ENCODE measurements around the gene CERCAM. TPM values are rescaled to one million over a fixed set of nuclear protein-coding genes. Genes with fewer than 3 reads are reported as not detected.

The CERCAM gene
- polyA plus RNA-seq, 1 donor from 2014 or later: 1.1 TPM

DNA sequence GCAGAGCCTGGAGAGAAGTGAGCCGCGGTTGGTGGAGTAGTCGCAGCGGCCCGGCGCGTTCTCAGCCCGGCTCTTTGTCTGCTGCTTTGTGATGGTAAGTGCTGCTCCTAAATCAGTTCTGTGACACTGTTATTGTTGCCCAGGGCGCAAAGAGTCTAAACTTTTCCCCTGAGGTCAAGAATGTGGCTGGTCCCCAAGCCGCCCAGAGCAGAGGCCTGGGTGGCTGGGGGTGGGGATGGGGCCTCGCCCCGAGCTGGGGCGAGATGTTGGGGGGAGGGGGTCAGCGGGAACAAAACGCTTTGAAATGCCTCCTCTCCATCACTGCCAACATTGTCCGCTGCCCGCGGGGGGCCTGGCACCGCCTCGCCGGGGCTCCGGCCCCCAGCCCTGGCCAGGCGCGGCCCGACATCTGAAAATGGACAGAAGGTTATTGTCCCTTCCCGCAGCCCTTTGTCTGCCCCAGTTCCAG lies 11.7 kb upstream of the CERCAM start:
- Histone ChIP-seq H3K79me2 (replicated peaks; ENCODE audit: insufficient read depth, low read length) (no peaks in the 10 kb centered on the region), H3K4me3 (ENCODE audit: low read length) (no peak overlapping the region), H2AFZ (ENCODE audit: low read depth, low read length) (no peak overlapping the region), H3K9me3 (ENCODE audit: low read length) (no peaks in the 10 kb centered on the region), H4K20me1 (ENCODE audit: insufficient read depth) (no peaks in the 10 kb centered on the region), H3K9me2 (ENCODE audit: insufficient read depth, low read length) (no peaks in the 10 kb centered on the region), H3F3A (ENCODE audit: insufficient read depth, low read length, poor library complexity, severe bottlenecking) (no peaks in the 10 kb centered on the region), H3K27ac (ENCODE audit: low read length) (no peak overlapping the region), H3K27me3 (ENCODE audit: insufficient read depth, low read depth, low read length) (peaks cover 34% of the 10 kb centered on the region), H3K9ac (ENCODE audit: low read length) (no peak overlapping the region), H3K36me3 (ENCODE audit: insufficient read depth, low read length) (no peaks in the 10 kb centered on the region), H3K4me2 (ENCODE audit: low read length) (no peak overlapping the region)
- TF ChIP-seq EZH2 (IDR thresholded peaks at IDR 0.05; ENCODE audit: borderline replicate concordance, insufficient read depth, low read length, poor library complexity, severe bottlenecking): no peak
- TF ChIP-seq EP300 (conservative IDR thresholded peaks at IDR 0.05; ENCODE audit: poor library complexity, severe bottlenecking): no peak
- TF ChIP-seq, protein P1, sequence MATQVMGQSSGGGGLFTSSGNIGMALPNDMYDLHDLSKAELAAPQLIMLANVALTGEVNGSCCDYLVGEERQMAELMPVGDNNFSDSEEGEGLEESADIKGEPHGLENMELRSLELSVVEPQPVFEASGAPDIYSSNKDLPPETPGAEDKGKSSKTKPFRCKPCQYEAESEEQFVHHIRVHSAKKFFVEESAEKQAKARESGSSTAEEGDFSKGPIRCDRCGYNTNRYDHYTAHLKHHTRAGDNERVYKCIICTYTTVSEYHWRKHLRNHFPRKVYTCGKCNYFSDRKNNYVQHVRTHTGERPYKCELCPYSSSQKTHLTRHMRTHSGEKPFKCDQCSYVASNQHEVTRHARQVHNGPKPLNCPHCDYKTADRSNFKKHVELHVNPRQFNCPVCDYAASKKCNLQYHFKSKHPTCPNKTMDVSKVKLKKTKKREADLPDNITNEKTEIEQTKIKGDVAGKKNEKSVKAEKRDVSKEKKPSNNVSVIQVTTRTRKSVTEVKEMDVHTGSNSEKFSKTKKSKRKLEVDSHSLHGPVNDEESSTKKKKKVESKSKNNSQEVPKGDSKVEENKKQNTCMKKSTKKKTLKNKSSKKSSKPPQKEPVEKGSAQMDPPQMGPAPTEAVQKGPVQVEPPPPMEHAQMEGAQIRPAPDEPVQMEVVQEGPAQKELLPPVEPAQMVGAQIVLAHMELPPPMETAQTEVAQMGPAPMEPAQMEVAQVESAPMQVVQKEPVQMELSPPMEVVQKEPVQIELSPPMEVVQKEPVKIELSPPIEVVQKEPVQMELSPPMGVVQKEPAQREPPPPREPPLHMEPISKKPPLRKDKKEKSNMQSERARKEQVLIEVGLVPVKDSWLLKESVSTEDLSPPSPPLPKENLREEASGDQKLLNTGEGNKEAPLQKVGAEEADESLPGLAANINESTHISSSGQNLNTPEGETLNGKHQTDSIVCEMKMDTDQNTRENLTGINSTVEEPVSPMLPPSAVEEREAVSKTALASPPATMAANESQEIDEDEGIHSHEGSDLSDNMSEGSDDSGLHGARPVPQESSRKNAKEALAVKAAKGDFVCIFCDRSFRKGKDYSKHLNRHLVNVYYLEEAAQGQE (IDR thresholded peaks at IDR 0.05; ENCODE audit: borderline replicate concordance): no peak

DNA sequence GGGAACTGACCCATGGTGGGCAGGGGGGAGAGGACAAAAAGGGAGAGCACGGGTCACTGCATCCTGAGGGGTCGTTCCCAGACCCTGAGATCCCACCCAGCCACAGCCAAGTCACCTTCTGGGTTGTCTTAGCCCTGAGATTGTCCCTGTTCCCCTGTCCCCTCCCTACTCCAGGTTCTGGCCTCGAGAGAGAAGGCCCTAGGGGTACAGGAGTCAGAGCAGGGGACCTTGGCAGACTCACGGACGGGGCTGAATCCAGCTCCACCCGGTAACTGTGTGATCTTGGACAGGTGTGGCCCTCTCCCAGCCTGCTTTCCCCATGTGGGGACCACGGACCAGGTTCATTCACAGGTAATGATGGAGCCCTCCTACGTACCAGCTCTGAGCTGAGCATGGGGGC lies 11.2 kb upstream of the CERCAM start:
- H3K9me3 ChIP-seq (ENCODE audit: low read length): no peaks in the 10 kb centered on the region
- no peak overlapping the region for H3K4me3 ChIP-seq (ENCODE audit: low read length)
- no peak overlapping the region for H3K9ac ChIP-seq (ENCODE audit: low read length)
- peaks cover 39% of the 10 kb centered on the region for H3K27me3 ChIP-seq (ENCODE audit: insufficient read depth, low read depth, low read length)
- no peaks in the 10 kb centered on the region for H4K20me1 ChIP-seq (ENCODE audit: insufficient read depth)
- no peaks in the 10 kb centered on the region for H3K9me2 ChIP-seq (ENCODE audit: insufficient read depth, low read length)
- TF ChIP-seq, protein P2, sequence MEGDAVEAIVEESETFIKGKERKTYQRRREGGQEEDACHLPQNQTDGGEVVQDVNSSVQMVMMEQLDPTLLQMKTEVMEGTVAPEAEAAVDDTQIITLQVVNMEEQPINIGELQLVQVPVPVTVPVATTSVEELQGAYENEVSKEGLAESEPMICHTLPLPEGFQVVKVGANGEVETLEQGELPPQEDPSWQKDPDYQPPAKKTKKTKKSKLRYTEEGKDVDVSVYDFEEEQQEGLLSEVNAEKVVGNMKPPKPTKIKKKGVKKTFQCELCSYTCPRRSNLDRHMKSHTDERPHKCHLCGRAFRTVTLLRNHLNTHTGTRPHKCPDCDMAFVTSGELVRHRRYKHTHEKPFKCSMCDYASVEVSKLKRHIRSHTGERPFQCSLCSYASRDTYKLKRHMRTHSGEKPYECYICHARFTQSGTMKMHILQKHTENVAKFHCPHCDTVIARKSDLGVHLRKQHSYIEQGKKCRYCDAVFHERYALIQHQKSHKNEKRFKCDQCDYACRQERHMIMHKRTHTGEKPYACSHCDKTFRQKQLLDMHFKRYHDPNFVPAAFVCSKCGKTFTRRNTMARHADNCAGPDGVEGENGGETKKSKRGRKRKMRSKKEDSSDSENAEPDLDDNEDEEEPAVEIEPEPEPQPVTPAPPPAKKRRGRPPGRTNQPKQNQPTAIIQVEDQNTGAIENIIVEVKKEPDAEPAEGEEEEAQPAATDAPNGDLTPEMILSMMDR (IDR thresholded peaks at IDR 0.05; ENCODE audit: poor library complexity, severe bottlenecking): no peak
- TF ChIP-seq SMC3 (conservative IDR thresholded peaks at IDR 0.05; ENCODE audit: poor library complexity): no peak
- TF ChIP-seq MXI1 (conservative IDR thresholded peaks at IDR 0.05; ENCODE audit: poor library complexity, severe bottlenecking): no peak
- TF ChIP-seq TAF1 (IDR thresholded peaks at IDR 0.05; ENCODE audit: low read depth): no peak
- TF ChIP-seq RAD21 (conservative IDR thresholded peaks at IDR 0.05): no peak
- no peak for TF ChIP-seq POLR2AphosphoS5 (IDR thresholded peaks at IDR 0.05)
- TF ChIP-seq EP300 (conservative IDR thresholded peaks at IDR 0.05; ENCODE audit: poor library complexity, severe bottlenecking): no peak
- TF ChIP-seq, protein P1 (IDR thresholded peaks at IDR 0.05; ENCODE audit: borderline replicate concordance): no peak
- TF ChIP-seq EZH2 (IDR thresholded peaks at IDR 0.05; ENCODE audit: borderline replicate concordance, insufficient read depth, low read length, poor library complexity, severe bottlenecking): no peak
- no peaks in the 10 kb centered on the region for H3F3A ChIP-seq (ENCODE audit: insufficient read depth, low read length, poor library complexity, severe bottlenecking)
- no peak overlapping the region for H2AFZ ChIP-seq (ENCODE audit: low read depth, low read length)
- H3K79me2 ChIP-seq (replicated peaks; ENCODE audit: insufficient read depth, low read length): no peaks in the 10 kb centered on the region
- no peak overlapping the region for H3K27ac ChIP-seq (ENCODE audit: low read length)
- H3K36me3 ChIP-seq (ENCODE audit: insufficient read depth, low read length): no peaks in the 10 kb centered on the region
- H3K4me2 ChIP-seq (ENCODE audit: low read length): no peak overlapping the region
